HEK293 (cell line): ENCODE data around the gene KIF13A.
A peak's percentile ranks its signal among the peaks of the same experiment; 100 is the strongest.

Experiments
- CTCF ChIA-PET: fragments of 350-600 bp; formaldehyde crosslinking; extraction: SDS; loops from one replicate; lab custom pipeline; 2021; ENCODE audit warnings: antibody characterized with exemption; lab: Yijun Ruan, JAX
- POLR2A ChIA-PET: fragments of 300-600 bp; formaldehyde crosslinking; extraction: SDS; loops from one replicate; lab custom pipeline; 2020; ENCODE audit warnings: antibody characterized with exemption, inconsistent platforms; lab: Yijun Ruan, JAX
- H3K27ac ChIP-seq: fragments of 200-500 bp; sonication (Bioruptor generic); 2 replicates; pipeline ENCODE4 v1.5.1; 2014; ENCODE audit warnings: low read depth, low read length, control low read depth, inconsistent platforms; ENCODE audit errors: extremely low read depth
- H3K36me3 ChIP-seq, 2 experiments: fragments of 200-500 bp in 1 of 2; sonication (Bioruptor generic) in 1 of 2; 1 replicate in 1 of 2; 2 replicates in 1 of 2; pipeline ENCODE4 v1.5.1; 2014 to 2017; ENCODE audit warnings: inconsistent platforms in 2 of 2, low read length in 2 of 2; ENCODE audit not compliant: control insufficient read depth in 2 of 2, insufficient read depth in 1 of 2
- H3K4me1 ChIP-seq: fragments of 200-500 bp; sonication (Bioruptor generic); 2 replicates; pipeline ENCODE4 v1.5.1; 2014; ENCODE audit warnings: mild to moderate bottlenecking, low read length, inconsistent platforms; ENCODE audit not compliant: control insufficient read depth, insufficient read depth
- H3K4me3 ChIP-seq: 2 replicates; pipeline ENCODE4 v1.5.1; 2011; ENCODE audit warnings: low read depth, mild to moderate bottlenecking, control low read depth, low read length, moderate library complexity
- H3K9me3 ChIP-seq: fragments of 200-500 bp; sonication (Bioruptor generic); 2 replicates; pipeline ENCODE4 v1.5.1; 2014; ENCODE audit warnings: low read depth, low read length, inconsistent platforms; ENCODE audit not compliant: control insufficient read depth, insufficient read depth
- FEZF1 ChIP-seq: fragments of 450-650 bp; formaldehyde crosslinking; IDR thresholded peaks from 2 replicates; pipeline ENCODE4 v1.5.1; 2016; ENCODE audit warnings: missing biosample characterization, missing genetic modification characterization
- GLIS1 ChIP-seq: fragments of 450-650 bp; formaldehyde crosslinking; IDR thresholded peaks from 2 replicates; pipeline ENCODE4 v1.5.1; 2016; ENCODE audit warnings: missing biosample characterization, missing genetic modification characterization
- KLF7 ChIP-seq: fragments of 450-650 bp; formaldehyde crosslinking; IDR thresholded peaks from 2 replicates; pipeline ENCODE4 v1.5.1; 2016; ENCODE audit warnings: missing biosample characterization, missing genetic modification characterization, borderline replicate concordance
- MEIS1 ChIP-seq: sonication (generic); formaldehyde crosslinking; IDR thresholded peaks from 2 replicates; pipeline ENCODE4 v1.8.1; 2022; ENCODE audit warnings: missing genetic modification reagents, mild to moderate bottlenecking, borderline replicate concordance
- MZF1 ChIP-seq: fragments of 450-650 bp; formaldehyde crosslinking; IDR thresholded peaks from 2 replicates; pipeline ENCODE4 v1.5.1; 2017; ENCODE audit warnings: missing biosample characterization, missing genetic modification characterization, borderline replicate concordance
- PATZ1 ChIP-seq: fragments of 450-650 bp; formaldehyde crosslinking; IDR thresholded peaks from 2 replicates; pipeline ENCODE4 v1.5.1; 2016; ENCODE audit warnings: missing biosample characterization, missing genetic modification characterization
- REPIN1 ChIP-seq: fragments of 450-650 bp; formaldehyde crosslinking; IDR thresholded peaks from 2 replicates; pipeline ENCODE4 v1.5.1; 2017; ENCODE audit warnings: missing biosample characterization, missing genetic modification characterization, low read depth
- REST ChIP-seq: fragments of 450-650 bp; formaldehyde crosslinking; IDR thresholded peaks from 2 replicates; pipeline ENCODE4 v1.5.1; 2016; ENCODE audit warnings: missing biosample characterization, missing genetic modification characterization
- SP2 ChIP-seq: fragments of 450-650 bp; formaldehyde crosslinking; IDR thresholded peaks from 2 replicates; pipeline ENCODE4 v1.5.1; 2016; ENCODE audit warnings: missing biosample characterization, missing genetic modification characterization
- ZNF155 ChIP-seq: fragments of 450-650 bp; formaldehyde crosslinking; IDR thresholded peaks from 2 replicates; pipeline ENCODE4 v1.5.1; 2016; ENCODE audit warnings: missing biosample characterization, missing genetic modification characterization
- ZNF184 ChIP-seq: fragments of 450-650 bp; IDR thresholded peaks from 2 replicates; pipeline ENCODE4 v1.5.1; 2018; ENCODE audit warnings: missing biosample characterization, mild to moderate bottlenecking, missing genetic modification characterization
- ZNF292 ChIP-seq: fragments of 450-650 bp; formaldehyde crosslinking; IDR thresholded peaks from 2 replicates; pipeline ENCODE4 v1.5.1; 2016; ENCODE audit warnings: low read depth, missing biosample characterization, missing genetic modification characterization, borderline replicate concordance
- ZNF350 ChIP-seq: fragments of 450-650 bp; formaldehyde crosslinking; IDR thresholded peaks from 2 replicates; pipeline ENCODE4 v1.5.0; 2017; ENCODE audit warnings: missing biosample characterization, mild to moderate bottlenecking, missing genetic modification characterization
- ZNF391 ChIP-seq: fragments of 450-650 bp; formaldehyde crosslinking; IDR thresholded peaks from 2 replicates; pipeline ENCODE4 v1.5.1; 2016; ENCODE audit warnings: low read depth, missing biosample characterization, missing genetic modification characterization, borderline replicate concordance
- ZNF473 ChIP-seq: fragments of 450-650 bp; formaldehyde crosslinking; IDR thresholded peaks from 2 replicates; pipeline ENCODE4 v1.5.1; 2017; ENCODE audit warnings: missing biosample characterization, missing genetic modification characterization
- ZNF549 ChIP-seq: fragments of 450-650 bp; IDR thresholded peaks from 2 replicates; pipeline ENCODE4 v1.5.1; 2018; ENCODE audit warnings: missing biosample characterization, missing genetic modification characterization, mild to moderate bottlenecking, inconsistent platforms, moderate library complexity
- ZNF571 ChIP-seq: fragments of 450-650 bp; formaldehyde crosslinking; IDR thresholded peaks from 2 replicates; pipeline ENCODE4 v1.5.0; 2017; ENCODE audit warnings: missing biosample characterization, missing genetic modification characterization
- ZNF580 ChIP-seq: fragments of 450-650 bp; formaldehyde crosslinking; IDR thresholded peaks from 2 replicates; pipeline ENCODE4 v1.5.1; 2016; ENCODE audit warnings: missing biosample characterization, missing genetic modification characterization
- ZNF747 ChIP-seq: fragments of 450-650 bp; formaldehyde crosslinking; IDR thresholded peaks from 2 replicates; pipeline ENCODE4 v1.5.1; 2016; ENCODE audit warnings: missing biosample characterization, missing genetic modification characterization
- ZNF785 ChIP-seq: fragments of 450-650 bp; formaldehyde crosslinking; IDR thresholded peaks from 2 replicates; pipeline ENCODE4 v1.5.1; 2016; ENCODE audit warnings: missing biosample characterization, missing genetic modification characterization
- ZSCAN23 ChIP-seq: fragments of 450-650 bp; formaldehyde crosslinking; IDR thresholded peaks from 2 replicates; pipeline ENCODE4 v1.5.1; 2016; ENCODE audit warnings: missing biosample characterization, missing genetic modification characterization

Gene KIF13A

GRCh38 chr6:17902974-17903373 lies 84.5 kb downstream of the KIF13A start (continued):
- TF ChIP-seq MEIS1 (no peak), SP2 (no peak), ZNF184 (no peak), ZNF473 (tag by site-specific recombination) (no peak), FEZF1 (no peak), ZNF391 (tag by site-specific recombination) (no peak), ZSCAN23 (tag by site-specific recombination) (no peak), KLF7 (no peak), ZNF292 (tag by site-specific recombination) (no peak)

- TF ChIP-seq ZNF549 (tag by site-specific recombination) (peak; percentile 94), MZF1 (tag by site-specific recombination) (no peak)
- CTCF ChIA-PET, result interaction anchor here (0.6 to 1.6 kb wide), 3 partner anchors 26 to 246 kb away, joined by 4 to 5 read pairs (median 4); partner anchors contain the start of gene NHLRC1
- Histone ChIP-seq H3K27ac (no peak overlapping the region), H3K4me3 (no peak overlapping the region), H3K36me3 (no peaks in the 10 kb centered on the region), H3K9me3 (no peaks in the 10 kb centered on the region), H3K4me1 (no peaks in the 10 kb centered on the region)
- POLR2A ChIA-PET, result no interaction called here
Measured at GRCh38 chr6:17901493-17901892, 85.9 kb downstream of the KIF13A start.

GRCh38 chr6:17900011-17900410 lies 87.4 kb downstream of the KIF13A start:
- POLR2A ChIA-PET, result no interaction called here
- H3K27ac ChIP-seq, result no peak overlapping the region
- H3K9me3 ChIP-seq, result no peaks in the 10 kb centered on the region
- CTCF ChIA-PET, result no interaction called here
- TF ChIP-seq ZNF571 (tag by site-specific recombination) (no peak), ZNF785 (tag by site-specific recombination) (no peak), ZNF580 (tag by site-specific recombination) (no peak), PATZ1 (tag by site-specific recombination) (no peak), ZNF350 (tag by site-specific recombination) (no peak), GLIS1 (tag by site-specific recombination) (no peak), REST (tag by site-specific recombination) (no peak), ZNF747 (tag by site-specific recombination) (no peak), REPIN1 (no peak), ZNF155 (no peak)
- H3K4me1 ChIP-seq, result no peaks in the 10 kb centered on the region
- no peaks in the 10 kb centered on the region for H3K36me3 ChIP-seq
- H3K4me3 ChIP-seq, result no peak overlapping the region
